ENCODE results near the gene CRABP1.

GRCh38 chr15:78370013-78370412, 29.9 kb downstream of the CRABP1 start:
- TF ChIP-seq POLR2AphosphoS5 (IDR thresholded peaks at IDR 0.05; ENCODE audit: borderline replicate concordance, low read depth, low read length) = no peak
- no peak for TF ChIP-seq EZH2 (IDR thresholded peaks at IDR 0.05)
